ENCODE measurements around the gene PIR.

- TF ChIP-seq CTCF (IDR thresholded peaks at IDR 0.05) (no peak), ZFX (IDR thresholded peaks at IDR 0.05; ENCODE audit: borderline replicate concordance) (no peak)
Observed at GRCh38 chrX:15465347-15465746, 27.8 kb downstream of the PIR start.

All from 22Rv1 (cell line).